T-helper 2 cell (primary cell): Measurements from ENCODE around the gene USH2A.

Source experiments
- DNase-seq, 5 experiments: peaks; one replicate each; pipeline versions ENCODE4 v3.0.0 to v3.0.0-alpha.2; 2012 to 2022

USH2A gene

GRCh38 chr1:215631489-215631888, 791.8 kb downstream of the USH2A start:
- DNase-seq = no peak

GRCh38 chr1:215631040-215631439, 792.2 kb downstream of the USH2A start:
- DNase-seq = no peak

GRCh38 chr1:215625949-215626348, 797.3 kb downstream of the USH2A start:
- no peak for DNase-seq

GRCh38 chr1:215623162-215623561, 800.1 kb downstream of the USH2A start:
- no peak for DNase-seq

- peak in 1 of 5 experiments; percentile 2 for DNase-seq
Observed at GRCh38 chr1:215617979-215618378, 805.3 kb downstream of the USH2A start.

GRCh38 chr1:215612391-215612790, 810.9 kb downstream of the USH2A start:
- no peak for DNase-seq

GRCh38 chr1:215608646-215609045, 814.6 kb downstream of the USH2A start:
- DNase-seq = no peak

GRCh38 chr1:215607412-215607811, 815.8 kb downstream of the USH2A start:
- DNase-seq = no peak

GRCh38 chr1:215606564-215607168, 816.6 kb downstream of the USH2A start:
- DNase-seq = no peak

GRCh38 chr1:215606036-215606435, 817.2 kb downstream of the USH2A start:
- DNase-seq = no peak

- no peak for DNase-seq
Observed at GRCh38 chr1:215605011-215605621, 818.1 kb downstream of the USH2A start.

- DNase-seq = no peak
Observed at GRCh38 chr1:215603319-215603718, 819.9 kb downstream of the USH2A start.

- DNase-seq = no peak
Observed at GRCh38 chr1:215601276-215601675, 822.0 kb downstream of the USH2A start.

- DNase-seq = no peak
Observed at GRCh38 chr1:215600867-215601266, 822.4 kb downstream of the USH2A start.

- no peak for DNase-seq
Observed at GRCh38 chr1:215600258-215600792, 822.9 kb downstream of the USH2A start.

GRCh38 chr1:215599418-215600074, 823.7 kb downstream of the USH2A start:
- no peak for DNase-seq

- no peak for DNase-seq
Observed at GRCh38 chr1:215597961-215598360, 825.3 kb downstream of the USH2A start.

- no peak for DNase-seq
Observed at GRCh38 chr1:215595231-215595630, 828.0 kb downstream of the USH2A start.

- DNase-seq = no peak
Observed at GRCh38 chr1:215594640-215595039, 828.6 kb downstream of the USH2A start.

- no peak for DNase-seq
Observed at GRCh38 chr1:215590779-215591491, 832.3 kb downstream of the USH2A start.

- DNase-seq = no peak
Observed at GRCh38 chr1:215589650-215590435, 833.4 kb downstream of the USH2A start.

GRCh38 chr1:215584389-215584788, 838.9 kb downstream of the USH2A start:
- DNase-seq = no peak
